Germinal center (tissue), 1 donor: ENCODE measurements around the gene YJEFN3.
A peak's percentile ranks its signal among the peaks of the same experiment; 100 is the strongest.

ENCODE experiments used
- DNase-seq: peaks from one replicate; pipeline ENCODE4 v3.0.0; 2012; ENCODE audit warnings: mixed read lengths, low spot score

The YJEFN3 gene

DNA sequence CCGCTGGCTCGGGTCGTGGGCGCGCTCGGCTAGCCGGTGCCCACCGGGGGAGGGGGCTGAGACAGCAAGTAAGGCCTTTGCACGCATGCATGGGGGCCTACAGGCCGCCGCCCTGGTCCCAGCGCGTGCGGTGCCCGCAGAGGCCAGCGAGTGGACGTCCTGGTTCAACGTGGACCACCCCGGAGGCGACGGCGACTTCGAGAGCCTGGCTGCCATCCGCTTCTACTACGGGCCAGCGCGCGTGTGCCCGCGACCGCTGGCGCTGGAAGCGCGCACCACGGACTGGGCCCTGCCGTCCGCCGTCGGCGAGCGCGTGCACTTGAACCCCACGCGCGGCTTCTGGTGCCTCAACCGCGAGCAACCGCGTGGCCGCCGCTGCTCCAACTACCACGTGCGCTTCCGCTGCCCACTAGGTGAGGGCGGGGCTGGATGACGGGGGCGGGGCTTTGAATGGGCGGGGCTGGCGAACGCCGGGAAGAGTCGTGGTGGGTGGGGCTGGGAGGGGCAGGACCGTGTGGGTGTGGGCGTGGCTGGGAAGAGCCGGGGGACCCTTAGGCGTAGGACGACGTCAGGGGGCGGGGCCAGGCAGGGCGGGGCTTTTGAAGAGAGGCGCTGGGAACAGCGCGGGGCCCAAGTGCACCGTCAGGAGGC is 11.5 kb downstream of the YJEFN3 start:
- peak; percentile 92 for DNase-seq

DNA sequence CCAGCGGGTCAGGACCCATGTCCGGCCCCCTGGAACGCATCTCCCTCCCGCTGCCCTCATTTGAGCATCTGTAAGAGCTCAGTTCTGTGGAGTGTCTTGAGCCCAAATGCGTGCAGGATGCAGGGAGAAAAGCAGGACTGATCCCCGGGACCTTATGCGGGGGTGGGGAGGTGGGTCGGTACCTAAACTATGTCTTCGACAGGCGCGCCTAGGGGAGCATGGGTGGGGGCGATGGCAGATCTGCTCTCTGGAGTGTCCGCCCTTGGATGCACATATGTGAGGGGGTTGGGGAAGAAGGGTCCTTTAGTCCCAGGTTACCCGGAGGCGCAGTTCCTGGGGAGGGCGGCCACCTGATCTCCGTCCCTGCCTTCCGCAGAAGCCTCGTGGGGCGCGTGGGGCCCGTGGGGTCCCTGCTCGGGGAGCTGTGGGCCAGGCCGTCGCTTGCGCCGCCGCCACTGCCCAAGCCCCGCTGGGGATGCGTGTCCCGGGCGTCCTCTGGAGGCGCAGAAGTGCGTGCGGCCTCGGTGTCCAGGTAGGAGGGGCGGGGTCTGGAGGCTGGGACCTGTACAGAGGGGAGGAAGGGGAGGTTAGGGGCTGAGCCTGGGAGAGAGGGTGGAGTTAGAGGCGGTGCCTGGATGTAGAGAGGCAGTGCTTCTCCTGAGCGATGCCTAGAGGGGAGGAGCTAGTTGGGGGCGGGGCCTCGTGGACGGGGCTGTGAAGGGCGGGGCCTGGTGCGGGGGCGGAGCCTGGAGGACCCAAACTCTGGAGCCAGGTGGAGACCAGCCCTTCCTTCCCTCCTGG is 12.2 kb downstream of the YJEFN3 start:
- DNase-seq = peak; percentile 90

DNA sequence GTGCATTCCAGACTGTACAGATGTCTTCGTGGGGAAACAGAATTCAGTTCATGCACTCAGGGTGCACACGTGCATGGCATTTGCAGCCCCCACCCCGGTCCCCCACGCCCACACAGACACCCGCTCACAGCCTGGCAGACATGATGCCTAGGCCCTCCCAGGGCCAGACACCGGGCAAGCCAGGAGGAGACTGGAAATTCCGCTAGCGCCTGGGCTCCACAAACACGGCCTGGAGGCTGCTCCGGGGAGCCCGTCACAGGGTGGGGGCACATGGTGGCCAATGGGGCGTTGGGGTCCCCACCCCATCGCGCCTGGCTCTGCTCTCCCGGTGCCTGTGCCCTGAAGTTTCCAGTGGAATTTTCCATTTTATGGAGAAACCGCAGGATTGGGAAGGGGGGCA is 12.9 kb downstream of the YJEFN3 start:
- DNase-seq = no peak

DNA sequence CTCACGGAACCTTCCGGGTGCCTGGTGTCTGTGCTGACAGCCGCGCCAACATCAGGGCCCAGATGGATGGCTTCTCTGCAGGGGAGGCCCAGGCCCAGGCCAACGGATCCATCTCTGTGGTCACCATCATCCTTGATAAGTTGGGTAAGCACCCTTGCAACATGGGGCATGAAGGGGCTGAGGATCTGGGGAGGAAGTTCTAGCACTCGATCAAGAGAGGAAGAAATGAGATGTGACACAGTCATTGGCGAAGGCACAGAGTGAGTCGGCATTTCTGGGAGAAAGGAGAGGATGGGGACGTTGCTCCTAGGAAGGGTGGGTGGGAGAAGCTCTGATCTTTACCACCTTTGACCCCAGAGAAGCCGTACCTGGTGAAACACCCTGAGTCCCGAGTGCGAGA is 13.8 kb downstream of the YJEFN3 start:
- DNase-seq = no peak

DNA sequence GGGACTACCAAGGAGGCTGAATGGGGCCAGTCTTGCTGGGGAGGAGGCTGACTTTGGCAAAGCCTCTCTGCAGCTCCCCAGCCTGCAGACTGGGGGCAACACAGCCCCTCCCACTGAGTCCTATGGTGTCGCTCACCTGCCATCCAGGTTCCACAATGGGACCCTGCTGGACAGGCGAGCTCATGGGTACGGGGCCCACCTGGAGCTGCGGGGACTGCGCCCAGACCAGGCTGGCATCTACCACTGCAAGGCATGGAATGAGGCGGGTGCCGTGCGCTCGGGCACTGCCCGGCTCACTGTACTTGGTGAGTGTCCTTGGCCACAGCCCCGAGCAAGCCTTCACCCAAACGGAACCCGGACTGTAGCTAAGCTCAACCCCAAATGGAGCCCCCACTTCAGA is 14.4 kb downstream of the YJEFN3 start:
- DNase-seq = no peak

DNA sequence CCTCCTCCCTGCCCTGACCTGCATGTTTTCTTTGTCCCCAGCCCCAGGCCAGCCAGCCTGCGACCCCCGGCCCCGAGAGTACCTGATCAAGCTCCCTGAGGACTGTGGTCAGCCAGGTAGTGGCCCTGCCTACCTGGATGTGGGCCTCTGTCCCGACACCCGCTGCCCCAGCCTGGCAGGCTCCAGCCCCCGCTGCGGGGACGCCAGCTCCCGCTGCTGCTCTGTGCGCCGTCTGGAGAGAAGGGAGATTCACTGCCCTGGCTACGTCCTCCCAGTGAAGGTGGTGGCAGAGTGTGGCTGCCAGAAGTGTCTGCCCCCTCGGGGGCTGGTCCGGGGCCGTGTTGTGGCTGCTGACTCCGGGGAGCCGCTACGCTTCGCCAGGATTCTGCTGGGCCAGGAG is 14.9 kb downstream of the YJEFN3 start:
- DNase-seq = no peak

DNA sequence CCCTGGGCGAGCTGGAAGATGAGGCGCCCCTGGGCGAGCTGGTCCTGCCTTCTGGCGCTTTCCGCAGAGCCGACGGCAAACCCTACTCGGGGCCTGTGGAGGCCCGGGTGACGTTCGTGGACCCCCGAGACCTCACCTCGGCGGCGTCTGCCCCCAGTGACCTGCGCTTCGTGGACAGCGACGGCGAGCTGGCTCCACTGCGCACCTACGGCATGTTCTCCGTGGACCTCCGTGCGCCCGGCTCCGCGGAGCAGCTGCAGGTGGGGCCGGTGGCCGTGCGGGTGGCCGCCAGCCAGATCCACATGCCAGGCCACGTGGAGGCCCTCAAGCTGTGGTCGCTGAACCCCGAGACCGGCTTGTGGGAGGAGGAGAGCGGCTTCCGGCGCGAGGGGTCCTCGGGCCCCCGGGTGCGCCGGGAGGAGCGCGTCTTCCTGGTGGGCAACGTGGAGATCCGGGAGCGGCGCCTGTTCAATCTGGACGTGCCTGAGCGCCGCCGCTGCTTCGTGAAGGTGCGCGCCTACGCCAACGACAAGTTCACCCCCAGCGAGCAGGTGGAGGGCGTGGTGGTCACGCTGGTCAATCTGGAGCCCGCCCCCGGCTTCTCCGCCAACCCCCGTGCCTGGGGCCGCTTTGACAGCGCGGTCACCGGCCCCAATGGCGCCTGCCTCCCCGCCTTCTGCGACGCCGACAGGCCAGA is 15.7 kb downstream of the YJEFN3 start:
- no peak for DNase-seq

DNA sequence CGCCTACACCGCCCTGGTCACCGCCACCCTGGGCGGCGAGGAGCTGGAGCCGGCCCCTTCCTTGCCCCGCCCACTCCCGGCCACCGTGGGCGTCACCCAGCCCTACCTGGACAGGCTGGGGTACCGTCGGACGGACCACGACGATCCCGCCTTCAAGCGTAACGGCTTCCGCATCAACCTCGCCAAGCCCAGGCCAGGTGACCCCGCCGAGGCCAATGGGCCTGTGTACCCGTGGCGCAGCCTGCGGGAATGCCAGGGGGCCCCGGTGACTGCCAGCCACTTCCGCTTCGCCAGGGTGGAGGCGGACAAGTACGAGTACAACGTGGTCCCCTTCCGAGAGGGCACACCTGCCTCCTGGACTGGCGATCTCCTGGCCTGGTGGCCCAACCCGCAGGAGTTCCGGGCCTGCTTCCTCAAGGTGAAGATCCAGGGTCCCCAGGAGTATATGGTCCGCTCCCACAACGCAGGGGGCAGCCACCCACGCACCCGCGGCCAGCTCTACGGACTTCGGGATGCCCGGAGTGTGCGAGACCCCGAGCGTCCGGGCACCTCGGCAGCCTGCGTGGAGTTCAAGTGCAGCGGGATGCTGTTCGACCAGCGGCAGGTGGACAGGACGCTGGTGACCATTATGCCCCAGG is 16.4 kb downstream of the YJEFN3 start:
- DNase-seq = no peak

DNA sequence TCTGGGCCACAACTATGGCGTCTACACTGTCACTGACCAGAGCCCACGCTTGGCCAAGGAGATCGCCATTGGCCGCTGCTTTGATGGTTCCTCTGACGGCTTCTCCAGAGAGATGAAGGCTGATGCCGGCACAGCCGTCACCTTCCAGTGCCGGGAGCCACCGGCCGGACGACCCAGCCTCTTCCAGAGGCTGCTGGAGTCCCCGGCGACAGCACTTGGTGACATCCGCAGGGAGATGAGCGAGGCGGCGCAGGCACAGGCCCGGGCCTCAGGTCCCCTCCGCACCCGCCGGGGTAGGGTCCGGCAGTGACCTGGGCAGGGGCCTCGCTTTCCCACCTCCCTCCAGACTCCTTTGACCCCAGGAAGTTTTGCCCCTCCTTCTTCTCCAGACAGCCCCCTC is 17.0 kb downstream of the YJEFN3 start:
- no peak for DNase-seq

DNA sequence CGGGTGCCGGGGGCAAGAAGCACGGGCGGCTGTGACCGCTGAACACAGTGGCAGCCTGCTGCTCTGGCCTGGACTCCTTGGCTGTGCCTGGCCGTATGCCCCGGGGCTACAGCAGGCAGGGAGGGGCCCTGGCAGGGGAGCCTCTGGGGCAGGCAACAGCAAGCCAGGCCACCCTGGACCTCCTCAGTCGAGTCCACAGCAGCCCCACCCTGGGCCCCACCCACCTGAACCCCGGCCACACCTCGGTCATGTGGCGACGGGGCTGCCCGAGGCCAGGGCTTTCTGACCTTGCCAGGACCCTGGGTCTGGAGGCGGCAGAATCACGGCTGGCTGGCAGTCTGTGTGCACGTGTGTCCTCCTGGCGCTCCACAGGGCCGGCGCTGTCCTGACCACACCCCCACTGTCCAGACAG is 18.0 kb downstream of the YJEFN3 start:
- no peak for DNase-seq

DNA sequence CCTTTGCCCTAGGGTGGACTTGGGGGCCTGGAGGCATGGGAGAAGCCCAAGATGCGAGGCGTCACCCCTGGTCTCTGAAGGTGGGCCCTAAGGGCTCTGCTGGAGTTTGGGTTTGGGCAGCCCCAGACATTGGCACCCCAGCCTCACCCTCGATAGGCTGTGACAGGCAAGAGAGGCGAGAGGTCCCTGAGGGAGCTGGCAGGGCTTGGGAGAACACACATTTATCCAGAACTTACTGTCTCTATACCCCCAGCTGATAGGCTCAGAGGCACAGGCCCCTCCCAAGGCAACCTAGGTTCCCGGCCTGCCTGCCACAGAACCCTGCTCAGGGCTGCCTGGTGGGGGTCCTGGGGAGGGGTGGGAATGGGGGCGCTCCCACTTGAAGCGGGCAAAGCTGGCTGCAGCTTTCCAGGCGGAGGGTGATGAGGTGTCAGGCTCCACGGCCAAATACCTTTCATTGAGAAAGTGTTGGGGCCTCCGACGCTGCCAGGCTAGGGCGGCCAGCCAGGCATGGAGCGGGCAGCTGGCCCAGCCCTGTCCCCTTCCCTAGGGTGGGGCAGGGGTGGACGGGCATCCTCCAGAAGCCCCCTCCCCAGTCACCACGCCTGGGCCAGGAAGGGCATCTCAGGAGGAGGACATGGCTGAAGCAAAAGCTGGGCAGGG is 19.1 kb downstream of the YJEFN3 start:
- no peak for DNase-seq

DNA sequence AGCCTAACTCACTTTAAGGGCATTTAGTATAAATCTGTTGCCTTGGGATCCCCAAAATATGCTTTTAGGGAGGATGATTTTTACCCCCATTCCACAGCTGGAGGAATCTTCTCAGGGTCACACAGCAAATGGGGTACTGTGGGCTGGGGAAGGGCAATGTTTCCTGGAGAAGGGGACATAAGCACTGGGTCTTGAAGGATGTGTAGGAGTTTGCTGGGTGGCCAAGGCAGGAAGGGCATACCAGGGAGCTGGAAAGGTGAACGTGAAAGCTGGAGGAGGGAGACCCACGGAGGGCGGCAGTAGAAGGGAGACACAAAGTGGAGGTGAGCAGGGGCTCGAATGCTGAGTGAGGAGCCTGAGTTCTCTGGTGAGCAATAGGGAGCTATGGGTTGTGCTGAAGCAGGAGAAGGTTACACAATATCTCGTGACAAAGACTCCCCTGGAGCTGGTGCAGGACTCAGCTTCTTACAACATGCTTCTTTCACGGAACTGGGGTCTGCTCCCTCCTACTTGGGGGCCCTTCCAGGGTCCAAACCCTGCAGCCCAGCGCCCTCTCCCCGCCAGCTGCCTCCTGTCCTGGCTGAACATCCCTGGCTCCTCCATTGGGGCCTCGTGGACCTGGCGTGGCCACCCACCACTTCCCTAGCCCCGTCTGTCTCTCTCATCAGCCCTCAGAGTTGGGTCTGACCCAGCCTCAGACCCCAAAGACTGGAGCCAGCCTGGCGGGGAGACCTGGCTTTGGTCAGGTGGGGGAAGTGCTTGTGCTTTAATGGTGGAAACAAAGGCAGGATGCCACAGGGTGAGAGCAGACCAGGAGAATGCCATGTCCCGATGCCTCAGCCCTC is 20.4 kb downstream of the YJEFN3 start:
- DNase-seq = no peak

DNA sequence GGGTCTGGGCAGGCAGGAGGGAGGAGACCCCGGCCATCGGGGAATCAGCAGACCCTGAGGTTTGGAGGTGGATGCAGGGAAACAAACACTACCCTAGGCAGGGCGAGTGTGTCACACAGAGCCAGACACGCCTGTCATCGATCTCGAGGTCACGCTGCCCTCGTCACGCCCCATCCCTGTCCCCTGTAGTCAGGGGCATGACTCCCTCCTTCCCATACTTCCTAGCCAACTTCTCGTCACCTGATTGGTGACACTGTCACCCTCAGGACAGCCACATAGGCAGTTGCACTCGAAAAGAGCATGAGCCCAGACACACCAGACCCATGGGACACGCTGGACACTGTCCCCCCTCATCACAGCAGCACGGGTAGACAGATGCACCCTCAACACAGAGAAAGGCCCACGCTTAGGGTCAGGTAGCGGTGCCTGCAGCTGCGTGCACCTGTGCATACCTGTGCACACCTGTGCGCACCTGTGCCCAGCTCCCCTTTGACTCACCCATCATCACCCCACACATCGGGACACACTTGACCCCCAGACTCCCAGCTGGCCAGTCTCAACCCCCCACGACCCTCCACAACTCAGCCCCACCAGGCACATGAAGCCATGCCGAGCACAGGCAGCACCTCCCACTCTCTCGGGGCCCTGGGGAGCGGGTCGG is 21.2 kb downstream of the YJEFN3 start:
- DNase-seq = no peak

DNA sequence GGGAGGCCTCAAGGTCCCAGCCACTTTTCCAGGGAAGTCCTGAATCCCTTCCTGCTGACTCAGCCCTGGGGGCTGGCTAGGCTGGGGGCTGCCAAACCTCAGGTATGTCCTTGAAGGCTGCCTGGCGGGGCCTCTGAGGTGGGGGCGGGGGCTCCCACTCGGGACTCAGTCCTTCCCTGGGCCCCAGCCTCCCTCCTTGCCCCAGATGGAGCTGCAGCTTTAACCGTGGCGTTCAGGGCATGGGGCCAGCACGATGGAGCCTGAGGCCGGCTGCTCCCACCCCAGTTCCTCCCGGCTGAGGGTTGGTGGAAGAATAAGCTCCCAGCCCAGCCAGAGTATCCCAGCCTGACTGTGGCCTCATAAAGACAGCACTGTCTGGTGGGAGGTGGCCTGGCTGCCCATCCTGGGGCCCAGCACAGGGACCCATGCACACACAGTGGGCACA is 21.8 kb downstream of the YJEFN3 start:
- no peak for DNase-seq

DNA sequence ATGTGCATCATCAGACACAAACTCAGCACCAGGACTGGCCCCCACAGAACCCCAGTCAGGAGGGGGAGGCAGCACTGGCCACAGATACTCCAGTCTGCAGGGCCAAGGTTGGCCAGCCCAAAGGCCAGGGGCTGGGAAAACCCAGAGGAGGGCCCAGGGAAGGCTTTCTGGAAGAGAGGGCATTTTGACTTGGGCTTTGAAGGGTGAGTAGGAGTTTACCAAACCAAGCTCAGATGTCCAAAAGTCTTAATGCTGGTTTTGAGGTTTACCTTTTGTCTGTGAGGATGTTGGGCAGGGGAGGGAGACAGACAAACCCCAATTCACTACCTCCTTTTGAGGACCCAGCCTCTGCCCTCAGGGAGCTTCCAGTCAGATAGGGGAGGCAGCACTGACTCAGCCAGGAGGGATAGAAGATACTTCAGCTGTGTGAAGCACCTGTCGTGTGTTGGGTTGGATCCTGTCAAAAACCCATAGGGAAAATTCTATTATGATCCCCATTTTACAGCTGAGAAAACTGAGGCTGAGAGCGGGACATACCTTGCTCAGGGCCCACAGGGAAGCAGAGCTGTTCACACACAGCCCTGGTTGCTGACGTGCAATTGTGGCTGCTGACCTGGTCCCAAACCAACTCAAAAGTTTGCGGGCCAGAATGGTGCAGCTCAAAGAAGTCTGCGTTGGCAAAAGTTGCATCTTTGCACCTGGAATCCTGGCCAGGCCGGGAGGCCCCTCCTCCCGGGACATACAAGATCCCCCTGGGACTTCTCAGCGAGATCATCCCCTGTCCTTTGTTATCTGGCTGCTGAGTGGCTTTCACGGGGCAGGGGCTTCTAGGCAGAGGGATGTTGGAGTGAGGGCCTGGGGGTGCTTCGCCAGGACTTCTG is 22.5 kb downstream of the YJEFN3 start:
- DNase-seq = no peak

DNA sequence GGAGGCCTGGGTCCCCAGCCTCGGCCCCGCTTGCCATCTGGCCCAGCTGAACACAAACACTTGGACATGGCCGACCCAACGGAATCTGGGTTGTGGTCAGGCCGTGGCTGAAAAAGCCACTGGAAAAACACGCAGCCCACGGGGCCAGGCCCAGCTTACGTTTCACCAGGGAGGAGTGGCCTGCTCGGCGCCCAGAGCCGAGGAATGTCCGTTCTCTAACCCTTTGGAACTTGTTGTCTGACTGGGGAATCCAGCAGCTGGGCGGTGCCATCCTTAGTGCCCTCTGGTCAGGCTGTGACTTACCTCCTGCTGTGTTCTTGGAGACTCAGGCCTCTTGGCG is 23.1 kb downstream of the YJEFN3 start:
- no peak for DNase-seq

DNA sequence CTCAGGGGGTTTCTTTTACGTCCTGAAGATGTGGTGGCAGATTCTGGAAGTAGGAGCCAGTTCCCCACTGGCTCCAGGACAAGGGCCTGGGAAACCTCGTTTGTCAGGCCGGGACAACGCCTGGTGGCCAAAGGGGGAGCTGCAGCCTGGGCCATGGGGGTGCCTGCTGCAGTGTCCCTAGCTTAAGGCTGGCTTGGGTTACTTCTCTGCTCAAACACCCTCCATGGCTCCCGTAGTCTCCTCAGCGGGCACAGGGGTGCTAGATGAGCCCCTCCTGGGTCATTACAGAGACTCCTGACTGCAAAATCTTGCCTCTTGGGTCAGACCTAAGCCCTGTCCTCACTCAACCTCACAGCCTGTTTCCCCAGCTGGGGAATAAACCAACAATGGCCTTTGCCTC is 24.1 kb downstream of the YJEFN3 start:
- peak; percentile 43 for DNase-seq

DNA sequence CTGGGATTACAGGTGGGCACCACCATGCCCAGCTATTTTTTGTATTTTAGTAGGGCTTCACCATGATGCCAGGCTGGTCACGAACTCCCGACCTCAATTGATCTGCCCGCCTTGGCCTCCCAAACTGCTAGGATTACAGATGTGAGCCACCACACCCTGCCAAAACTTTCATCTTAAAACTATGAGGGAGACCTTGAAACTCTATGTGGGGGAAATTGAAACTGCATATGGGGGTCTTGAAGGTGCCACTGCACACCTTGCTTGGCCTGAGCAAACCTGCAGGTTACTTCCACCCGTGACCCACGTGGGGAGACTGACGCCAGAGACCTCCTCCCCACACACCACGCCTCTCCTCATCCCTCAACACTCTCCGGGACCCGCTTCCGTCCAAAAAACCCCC is 25.0 kb downstream of the YJEFN3 start:
- DNase-seq = no peak
